Lower lobe of right lung (tissue), 2 donors: ENCODE data around the gene SCG2. TPM values are rescaled to one million over a fixed set of nuclear protein-coding genes. Genes with fewer than 3 reads are reported as not detected.

ENCODE experiments used
- ATAC-seq, 2 donors: fragments of 200-7000 bp; cut with Tn5 transposase; one replicate each; pipeline ENCODE4 v1.9.1; 2020 to 2022; ENCODE audit warnings: mild to moderate bottlenecking in 2 of 2, moderate library complexity in 2 of 2
- DNase-seq: peaks from one replicate; pipeline ENCODE4 v3.0.0-alpha.2; 2020
- H3K27ac ChIP-seq: fragments of 200-600 bp; one replicate; pipeline ENCODE4 v1.8.0; 2022
- H3K27me3 ChIP-seq: fragments of 200-600 bp; one replicate; pipeline ENCODE4 v1.8.0; 2022; ENCODE audit warnings: low read depth
- H3K36me3 ChIP-seq: fragments of 200-600 bp; one replicate; pipeline ENCODE4 v1.8.0; 2022; ENCODE audit warnings: mild to moderate bottlenecking
- H3K4me1 ChIP-seq: fragments of 200-600 bp; one replicate; pipeline ENCODE4 v1.8.0; 2022
- H3K4me3 ChIP-seq: fragments of 200-600 bp; one replicate; pipeline ENCODE4 v1.8.0; 2022; ENCODE audit warnings: mild to moderate bottlenecking
- H3K9me3 ChIP-seq: fragments of 200-600 bp; one replicate; pipeline ENCODE4 v1.8.0; 2022
- CTCF ChIP-seq: fragments of 200-600 bp; IDR thresholded peaks from one replicate; pipeline ENCODE4 v1.8.0; 2022; ENCODE audit warnings: antibody characterized with exemption, mild to moderate bottlenecking
- intact Hi-C: fragments of 100-400 bp; cut with DNase I; formaldehyde crosslinking; loops from one replicate; pipeline ENCODE4 v1.11.0; 2022
- total RNA-seq: library from RNA; stranded (reverse); fragmentation: NEBNext Ultra II Directional; extraction: Animal tissue kit (Norgen Biotek cat#: 25700); gene quantifications from one replicate; pipeline ENCODE4 v1.2.1, GENCODE V29; 2021
- donor health status: DM: no; HTN: yes; CAD: no; lungs with severe emphysema.

SCG2 gene
- total RNA-seq, 1 donor from 2014 or later: 0.71 TPM

- Histone ChIP-seq H3K4me1 (no peaks in the 10 kb centered on the region), H3K27ac (no peak overlapping the region)
- TF ChIP-seq CTCF: no peak
Observed at GRCh38 chr2:223607476-223607875, 5.3 kb upstream of the SCG2 start.

DNA sequence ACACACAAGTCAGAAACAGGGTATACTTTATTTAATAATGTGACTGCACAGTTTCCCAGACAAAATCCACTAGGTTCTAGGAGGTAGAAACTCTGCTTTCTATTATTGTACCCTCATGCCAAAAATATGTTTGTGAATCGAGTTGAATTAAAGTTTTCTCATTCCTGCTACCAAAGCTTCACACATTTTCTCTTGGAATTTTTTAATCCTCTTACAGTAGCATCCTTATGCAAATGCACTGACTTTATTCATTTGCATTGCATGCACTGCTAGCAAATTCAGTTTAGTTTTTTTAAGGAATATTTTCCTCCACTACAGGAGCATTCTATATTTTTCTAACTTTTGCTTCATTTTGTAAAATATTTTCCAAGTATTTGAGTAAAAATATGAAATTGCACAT is 4.8 kb upstream of the SCG2 start:
- intact Hi-C loops: no loop called here
- no peak overlapping the region for H3K27ac ChIP-seq
- H3K4me1 ChIP-seq: no peaks in the 10 kb centered on the region
- DNase-seq (no peak), ATAC-seq (no peak)
- H3K9me3 ChIP-seq: no peaks in the 10 kb centered on the region
- H3K36me3 ChIP-seq: no peaks in the 10 kb centered on the region
- TF ChIP-seq CTCF: no peak
- no peaks in the 10 kb centered on the region for H3K27me3 ChIP-seq
- H3K4me3 ChIP-seq: no peak overlapping the region

More at GRCh38 chr2:223607476-223607875, 5.3 kb upstream of the SCG2 start:
- ATAC-seq (no peak), DNase-seq (no peak)
- H3K27me3 ChIP-seq: no peaks in the 10 kb centered on the region
- no peaks in the 10 kb centered on the region for H3K9me3 ChIP-seq
- intact Hi-C loops: no loop called here
- no peaks in the 10 kb centered on the region for H3K36me3 ChIP-seq
- H3K4me3 ChIP-seq: no peak overlapping the region

DNA sequence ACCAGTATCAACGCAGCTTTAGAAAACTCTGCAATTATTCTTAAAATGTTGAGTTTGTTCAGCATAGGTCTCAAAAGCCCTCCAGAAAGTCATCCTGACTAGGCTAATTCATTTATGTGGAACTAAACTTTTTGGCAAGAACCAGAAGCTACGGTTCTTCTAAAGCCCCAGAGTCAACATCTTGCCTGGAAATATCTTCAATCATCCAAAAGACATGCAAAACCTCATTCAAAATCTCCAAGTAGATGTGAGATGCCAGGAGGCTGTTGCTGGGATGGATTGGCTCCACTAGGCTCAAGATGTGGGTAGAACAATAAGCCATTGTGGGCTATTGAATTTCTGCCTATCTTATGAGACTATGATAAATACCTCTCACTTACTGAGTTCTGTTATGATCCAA is 2.1 kb upstream of the SCG2 start:
- TF ChIP-seq CTCF: no peak
- intact Hi-C loops: no loop called here
- no peak overlapping the region for H3K4me3 ChIP-seq
- H3K36me3 ChIP-seq: no peaks in the 10 kb centered on the region
- ATAC-seq (no peak), DNase-seq (no peak)
- no peaks in the 10 kb centered on the region for H3K9me3 ChIP-seq
- no peak overlapping the region for H3K27ac ChIP-seq
- H3K4me1 ChIP-seq: no peaks in the 10 kb centered on the region
- no peaks in the 10 kb centered on the region for H3K27me3 ChIP-seq

- no peak for DNase-seq
- no peaks in the 10 kb centered on the region for H3K4me1 ChIP-seq
- no peak overlapping the region for H3K27ac ChIP-seq
- H3K36me3 ChIP-seq: no peaks in the 10 kb centered on the region
- H3K9me3 ChIP-seq: no peaks in the 10 kb centered on the region
- no peaks in the 10 kb centered on the region for H3K27me3 ChIP-seq
- intact Hi-C loops: no loop called here
- no peak for ATAC-seq
- no peak overlapping the region for H3K4me3 ChIP-seq
- TF ChIP-seq CTCF: no peak
Observed at GRCh38 chr2:223602972-223603371, 811 bp upstream of the SCG2 start.

DNA sequence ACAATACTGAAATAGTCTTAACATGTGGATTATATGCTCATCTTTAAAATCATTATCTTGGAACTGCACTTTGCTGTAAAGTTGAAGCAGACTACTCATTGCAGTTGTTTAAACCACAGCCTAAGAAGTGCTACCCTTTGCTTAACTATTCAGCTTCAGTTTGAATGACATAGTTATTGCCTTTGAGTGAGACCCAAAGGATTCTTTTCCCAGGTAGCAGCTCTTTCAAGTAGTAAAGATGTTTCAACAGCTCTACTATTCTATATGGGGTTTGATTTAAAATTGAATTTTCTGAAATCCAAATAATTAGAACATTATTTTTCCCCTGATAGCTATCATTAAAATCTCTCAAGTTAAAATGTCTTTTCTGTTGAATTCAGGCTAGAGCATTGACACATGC is 1.1 kb downstream of the SCG2 start:
- Histone ChIP-seq H3K36me3 (no peaks in the 10 kb centered on the region), H3K4me1 (no peaks in the 10 kb centered on the region), H3K9me3 (no peaks in the 10 kb centered on the region), H3K27ac (no peak overlapping the region), H3K4me3 (no peak overlapping the region), H3K27me3 (no peaks in the 10 kb centered on the region)
- no peak for TF ChIP-seq CTCF
- intact Hi-C loops: no loop called here
- DNase-seq (no peak), ATAC-seq (no peak)
